Erythroblast (primary cell): ENCODE data around the gene BSCL2.

Source experiments
- GATA1 ChIP-seq: IDR thresholded peaks from 2 replicates; pipeline ENCODE4 v1.6.1; 2011; ENCODE audit warnings: low read depth, mild to moderate bottlenecking, control low read depth, low read length, moderate library complexity
- POLR2A ChIP-seq: IDR thresholded peaks from 2 replicates; pipeline ENCODE4 v1.6.1; 2011; ENCODE audit warnings: mild to moderate bottlenecking, low read length

- TF ChIP-seq POLR2A (no peak), GATA1 (no peak)
Measured at GRCh38 chr11:62710001-62710345, 2.7 kb upstream of the BSCL2 start.
